ENCODE measurements around the gene UNKL.
"Not testable (repeated sequence)": the region's sequence is repeated elsewhere in the genome, so short reads cannot be mapped to it uniquely, and the experiment has no call there.

The UNKL gene

DNA sequence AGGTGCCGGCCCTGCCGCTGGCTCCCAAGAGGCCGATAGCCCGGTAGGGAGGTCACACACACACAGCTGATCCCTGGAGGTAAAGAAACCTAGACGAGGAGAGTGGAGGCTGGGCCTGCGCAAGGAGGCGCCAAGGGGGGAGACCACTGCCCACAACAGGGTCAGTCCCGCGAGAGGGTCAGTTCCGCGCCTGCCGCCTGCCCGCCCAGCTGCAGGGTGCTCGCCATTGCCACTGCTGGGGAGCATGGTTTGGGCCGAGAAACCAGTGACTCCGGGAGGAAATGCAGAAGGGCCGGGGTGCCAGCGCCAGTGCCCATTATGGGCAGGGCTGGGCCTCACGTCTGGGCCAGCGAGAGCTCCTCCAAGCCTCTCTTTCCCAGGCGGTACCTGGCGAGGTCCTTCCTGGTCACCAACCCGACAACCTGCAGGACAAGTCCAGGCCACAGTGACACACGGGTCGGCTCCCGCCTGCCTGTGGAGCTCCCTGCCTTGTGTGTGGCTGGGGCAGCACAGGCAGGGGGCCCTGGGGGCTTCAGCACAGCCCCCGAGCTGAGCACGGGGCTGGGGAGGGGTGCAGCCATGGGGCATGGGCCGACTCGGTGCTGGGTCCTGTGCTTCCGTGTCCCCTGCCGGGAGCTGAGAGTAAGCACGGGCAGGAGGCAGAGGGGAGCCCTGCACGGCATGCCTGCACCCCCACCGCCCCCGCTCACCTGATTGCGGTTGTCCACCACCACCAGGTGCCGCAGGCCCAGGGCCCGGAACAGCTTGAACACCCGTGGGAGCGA lies 32.0 kb upstream of the UNKL start:
- no peak for DNase-seq (ENCODE audit: low read depth in 2 of 2)

DNA sequence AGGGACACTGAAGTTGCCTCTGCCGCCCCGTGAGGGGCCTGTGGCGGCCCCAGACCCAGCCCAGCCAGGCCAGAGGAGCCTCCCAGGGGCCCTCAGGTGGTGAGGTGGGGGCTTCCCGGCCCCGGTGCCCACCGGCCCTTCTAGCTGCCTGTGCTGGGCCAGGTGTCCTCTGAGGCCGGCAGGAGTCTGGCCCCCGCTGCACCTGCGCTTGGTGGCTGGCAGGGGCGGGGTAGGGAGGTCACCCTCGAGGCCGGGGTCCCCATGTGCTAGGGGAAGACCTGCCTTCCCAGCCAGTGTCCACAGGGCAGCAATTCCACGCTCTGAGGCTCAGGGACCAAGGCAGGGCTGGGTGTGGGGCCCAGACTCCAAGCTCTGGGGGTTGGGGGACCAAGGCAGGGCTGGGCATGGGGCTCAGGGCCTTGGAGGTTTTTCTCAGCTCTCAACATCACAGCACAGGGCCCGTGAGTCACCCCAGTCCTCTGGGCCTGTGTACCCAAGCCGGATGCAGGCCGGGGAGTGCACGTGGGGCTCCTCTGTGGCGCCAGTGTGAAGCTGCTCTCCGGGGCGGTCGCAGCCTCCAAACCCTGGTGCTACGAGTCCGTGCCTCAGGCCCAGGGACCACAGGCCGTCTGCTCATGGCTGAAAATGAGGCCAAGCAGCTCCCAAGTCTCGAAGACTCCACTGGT lies 31.2 kb upstream of the UNKL start:
- no peak for DNase-seq (ENCODE audit: low read depth in 2 of 2)

DNA sequence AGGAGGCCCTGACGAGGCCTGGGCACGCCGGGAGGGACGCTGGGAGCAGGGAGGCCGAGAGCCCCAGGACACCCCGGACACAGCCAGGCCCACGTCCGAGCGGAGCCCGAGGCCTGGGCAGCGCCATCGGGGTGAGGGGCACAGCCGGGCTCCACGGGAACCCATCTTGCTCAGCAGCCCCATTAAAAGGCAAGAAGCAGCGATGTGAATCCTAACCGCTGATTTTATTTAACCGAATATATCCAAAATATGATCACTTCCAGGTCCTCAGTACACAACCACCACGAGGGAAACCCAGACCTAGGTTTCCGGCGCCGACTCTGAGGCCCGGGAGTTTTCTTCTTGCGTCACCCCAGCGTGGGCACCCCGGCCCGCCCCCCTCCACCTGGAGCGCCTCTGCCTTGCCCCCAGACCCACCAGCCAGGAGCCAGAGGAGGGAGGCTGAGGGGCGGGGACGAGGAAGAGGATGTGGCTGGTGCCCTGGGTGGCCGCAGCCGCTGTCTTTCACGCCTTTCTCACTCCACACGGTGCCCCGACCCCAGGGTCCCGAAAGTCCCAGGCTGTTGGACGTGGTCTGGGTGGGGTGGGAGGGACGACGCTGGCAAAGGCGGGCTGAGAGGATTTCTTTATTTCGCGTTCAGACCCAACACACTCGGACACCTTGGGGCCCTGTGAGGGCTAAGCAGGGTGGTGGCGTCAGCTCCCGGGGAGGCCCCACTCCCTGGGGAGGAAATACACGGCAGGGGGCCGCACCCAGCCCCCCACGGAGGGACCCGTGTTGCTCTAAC lies 30.4 kb upstream of the UNKL start:
- DNase-seq (ENCODE audit: low read depth in 2 of 2), result no peak

DNA sequence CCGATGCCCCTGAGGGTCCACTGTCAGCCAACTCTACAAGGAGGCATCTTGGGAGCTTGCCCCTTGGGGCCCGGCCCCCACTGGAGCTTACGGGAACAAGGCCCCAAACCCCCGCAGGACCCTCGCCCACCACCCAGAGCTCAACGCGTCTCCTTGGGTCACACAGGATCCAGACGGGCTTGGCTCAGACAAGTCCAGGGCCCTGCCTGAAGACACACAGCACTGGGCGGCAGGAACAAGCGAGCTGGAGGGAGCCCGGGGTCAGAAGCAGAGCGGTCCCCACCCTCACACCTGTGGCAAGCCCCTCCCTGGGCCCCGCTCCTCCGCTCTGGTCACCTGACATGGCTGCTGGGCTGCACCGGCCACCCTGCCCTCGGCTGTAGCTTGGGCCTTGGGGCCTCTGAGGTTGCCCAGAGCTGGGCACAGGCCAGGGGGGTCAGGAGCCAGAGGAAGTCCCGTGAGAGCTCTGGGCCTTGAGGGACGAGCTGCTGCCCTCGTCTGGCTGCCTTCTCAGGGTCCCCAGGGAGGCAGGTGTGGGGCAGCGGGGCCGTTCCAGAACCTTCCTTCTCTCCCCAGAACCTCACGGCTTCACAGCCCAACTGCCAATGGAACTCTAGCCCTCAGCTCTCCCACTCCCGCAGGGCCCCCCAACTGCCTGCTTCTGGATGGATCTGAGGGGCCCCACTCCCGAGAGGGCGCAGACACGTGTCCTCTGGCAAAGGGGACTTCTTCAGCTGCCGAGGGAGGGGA lies 29.7 kb upstream of the UNKL start, which contains the start of gene CCDC154:
Gene CCDC154, minus strand, starts transcription at position 577 of the 750 bp plus-strand sequence. Its CDS starts 234 bp downstream, at position 343.
- DNase-seq (ENCODE audit: low read depth in 2 of 2), result no peak

DNA sequence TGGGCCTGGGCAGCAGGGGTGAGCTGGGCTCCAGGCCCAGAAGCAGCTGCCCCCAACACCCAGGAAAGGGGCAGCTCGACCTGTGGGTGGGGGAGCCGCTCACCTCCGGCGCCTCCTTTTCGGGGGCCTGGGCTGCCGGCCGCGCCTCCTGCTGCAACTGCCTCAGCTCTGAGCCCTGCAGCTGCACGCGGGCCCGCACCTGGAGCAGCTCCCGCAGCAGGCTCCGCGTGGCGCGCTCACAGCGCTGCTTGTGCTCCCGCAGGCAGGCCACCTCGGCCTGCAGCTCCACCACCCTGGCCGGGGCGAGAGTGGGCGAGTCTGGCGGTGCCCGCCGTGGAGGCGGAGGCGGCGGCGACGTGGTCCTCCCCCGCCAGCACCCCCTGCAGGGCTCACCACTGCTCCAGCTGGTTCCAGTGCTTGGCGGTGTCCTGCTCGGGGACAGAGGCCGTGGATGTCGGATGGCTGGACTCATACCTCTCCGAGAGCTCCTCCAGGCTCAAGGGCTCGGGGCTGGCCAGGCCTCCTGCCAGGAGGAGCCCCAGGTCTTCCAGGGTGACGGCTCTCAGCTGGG lies 29.0 kb upstream of the UNKL start:
- no peak for DNase-seq (ENCODE audit: low read depth in 2 of 2)

DNA sequence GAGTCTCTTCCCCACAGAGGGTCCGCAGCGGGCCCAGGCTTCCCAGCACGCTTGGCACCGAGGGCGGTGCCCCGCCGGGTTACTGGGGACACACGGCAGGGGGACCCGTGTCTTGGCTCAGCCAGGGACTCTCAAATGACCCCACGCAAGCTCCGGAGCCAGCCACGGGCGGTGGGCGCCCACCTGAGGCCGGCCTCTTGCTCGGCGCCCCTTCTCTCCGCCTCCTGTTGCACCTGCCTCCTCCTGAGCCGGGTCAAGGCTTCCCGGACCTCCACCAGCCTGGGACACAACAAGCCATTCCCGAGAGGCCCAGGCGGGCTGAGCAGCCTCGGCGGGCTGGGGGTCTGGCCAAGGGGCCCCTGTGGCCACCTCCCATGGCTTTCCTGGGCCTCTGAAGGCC lies 28.2 kb upstream of the UNKL start:
- DNase-seq (ENCODE audit: low read depth in 2 of 2), result no peak

DNA sequence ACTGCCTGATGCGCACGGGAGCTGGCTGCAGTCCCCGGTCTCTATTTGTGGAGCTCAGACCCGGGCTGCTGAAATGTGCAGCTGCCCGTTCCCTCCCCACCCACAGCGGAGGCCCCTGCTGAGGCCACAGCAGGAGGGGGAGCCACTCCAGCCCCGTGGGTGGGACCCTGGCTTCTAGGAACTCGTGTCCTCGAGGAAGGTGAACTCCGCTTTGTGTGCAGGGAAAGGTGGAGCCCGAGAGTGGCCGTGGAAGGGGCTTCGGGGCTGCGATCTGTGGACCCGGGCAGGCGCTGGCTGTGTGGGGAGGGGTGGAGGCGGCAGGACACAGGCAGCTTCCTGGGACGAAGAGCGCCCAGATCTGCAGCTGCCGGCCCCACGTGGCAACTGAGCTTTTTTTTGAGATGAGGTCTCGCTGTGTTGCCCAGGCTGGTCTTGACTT lies 26.9 kb upstream of the UNKL start:
- no peak for DNase-seq (ENCODE audit: low read depth in 2 of 2)

DNA sequence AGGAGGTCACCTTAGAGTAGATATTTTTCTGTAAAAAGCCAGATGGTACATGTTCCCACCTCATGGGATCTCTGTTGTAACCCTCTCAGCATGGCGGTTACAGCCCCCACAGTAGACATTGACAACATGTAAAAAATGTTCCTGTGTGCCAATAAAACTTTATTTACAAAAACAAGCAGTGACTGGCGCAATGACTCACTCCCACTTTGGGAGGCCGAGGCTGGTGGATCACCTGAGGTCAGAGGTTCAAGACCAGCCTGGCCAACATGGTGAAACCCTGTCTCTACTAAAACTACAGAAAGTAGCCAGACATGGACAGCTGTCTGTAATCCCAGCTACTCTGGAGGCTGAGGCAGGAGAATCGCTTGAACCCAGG lies 25.2 kb upstream of the UNKL start:
- not testable (repeated sequence) for DNase-seq (ENCODE audit: low read depth in 2 of 2)

DNA sequence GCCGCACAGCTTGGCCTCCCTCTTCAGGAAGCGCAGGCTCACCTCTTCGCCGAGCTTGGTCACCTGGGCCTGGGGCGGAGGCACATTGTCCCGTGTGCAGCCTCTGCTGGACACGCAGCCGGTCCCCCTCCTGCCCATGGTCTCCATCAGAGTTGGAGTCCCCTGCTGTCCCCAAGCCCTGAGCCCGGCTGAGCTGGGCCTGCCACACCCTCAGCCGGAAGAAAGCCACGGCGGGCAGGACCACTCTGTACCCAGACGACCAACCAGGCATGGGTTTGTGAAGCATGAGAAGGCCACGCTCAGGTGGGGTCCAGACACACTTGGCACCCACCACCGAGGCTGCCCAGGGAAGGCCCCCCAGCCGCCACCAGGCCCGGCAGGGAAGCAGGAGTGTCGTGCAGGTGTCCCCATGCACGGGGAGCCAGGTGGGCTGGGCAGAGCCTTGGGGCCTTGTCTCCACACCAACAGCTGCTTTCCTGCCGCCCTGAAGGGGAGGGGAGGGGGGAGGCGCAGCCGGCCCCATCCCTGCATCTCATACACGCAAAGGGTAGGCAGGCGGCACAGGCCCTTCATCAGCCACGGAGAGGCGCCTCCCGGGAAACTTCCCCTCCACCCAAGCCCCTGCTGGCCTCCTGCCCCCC lies 24.7 kb upstream of the UNKL start:
- DNase-seq (ENCODE audit: low read depth in 2 of 2), result no peak

DNA sequence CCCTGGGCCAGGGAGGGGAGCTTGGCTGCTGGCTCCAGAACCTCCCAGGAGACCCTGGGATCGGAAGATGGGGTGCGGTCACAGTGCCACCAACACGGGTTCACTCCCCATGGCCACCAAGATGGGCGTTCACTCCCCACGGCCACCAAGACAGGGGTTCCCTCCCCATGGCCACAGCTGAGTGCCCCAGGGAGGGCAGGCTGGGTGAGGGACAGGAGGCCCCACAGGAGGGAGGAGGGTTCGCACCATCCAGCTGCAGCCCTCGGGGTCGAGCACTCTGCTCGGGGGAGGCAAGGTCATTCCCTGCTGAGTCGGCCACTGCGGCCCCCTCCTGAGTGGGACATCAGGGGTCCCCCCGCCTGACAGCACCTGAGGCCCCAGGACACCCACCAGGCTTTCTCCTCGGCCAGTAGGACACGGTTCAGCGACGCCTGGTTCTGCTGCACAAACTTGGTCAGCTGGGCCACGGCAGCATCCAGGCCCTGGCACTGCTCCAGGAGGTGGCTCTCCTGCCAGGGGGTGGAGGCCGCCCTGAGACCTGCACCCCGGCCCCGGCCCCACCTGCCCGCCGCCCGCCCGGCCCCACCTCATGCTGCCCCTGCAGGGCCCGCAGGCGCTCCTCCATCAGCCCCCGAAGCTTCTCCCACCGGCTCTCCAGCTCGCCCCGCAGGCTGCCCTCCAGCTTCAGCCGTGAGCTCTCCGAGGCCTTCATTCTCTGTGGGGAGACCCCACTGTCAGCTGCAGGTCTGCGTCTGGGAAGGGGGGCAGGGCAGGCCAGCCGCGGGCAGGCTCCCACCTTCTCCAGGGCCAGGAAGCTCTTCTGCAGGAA lies 23.9 kb upstream of the UNKL start:
- DNase-seq (ENCODE audit: low read depth in 2 of 2), result no peak

DNA sequence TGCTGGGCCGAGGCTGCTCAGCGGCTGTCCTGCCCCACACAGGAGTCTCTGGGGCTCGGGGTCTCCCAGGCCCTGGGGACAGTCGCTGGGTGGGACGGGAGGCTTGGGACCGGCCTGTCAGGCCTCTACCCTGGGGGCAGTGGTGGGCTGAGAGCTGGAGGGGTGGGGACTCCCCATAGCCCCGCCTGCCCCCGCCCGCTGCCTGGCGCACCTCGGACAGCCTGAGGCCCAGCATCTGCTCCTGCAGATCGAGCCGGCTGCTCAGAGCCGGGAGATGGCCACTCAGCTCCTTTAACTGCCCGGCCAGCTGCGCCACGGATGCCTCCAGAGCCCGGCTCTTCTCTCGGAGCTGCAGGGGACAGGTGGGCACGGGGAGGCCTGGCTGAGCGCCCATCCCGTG lies 23.1 kb upstream of the UNKL start:
- DNase-seq (ENCODE audit: low read depth in 2 of 2), result no peak

DNA sequence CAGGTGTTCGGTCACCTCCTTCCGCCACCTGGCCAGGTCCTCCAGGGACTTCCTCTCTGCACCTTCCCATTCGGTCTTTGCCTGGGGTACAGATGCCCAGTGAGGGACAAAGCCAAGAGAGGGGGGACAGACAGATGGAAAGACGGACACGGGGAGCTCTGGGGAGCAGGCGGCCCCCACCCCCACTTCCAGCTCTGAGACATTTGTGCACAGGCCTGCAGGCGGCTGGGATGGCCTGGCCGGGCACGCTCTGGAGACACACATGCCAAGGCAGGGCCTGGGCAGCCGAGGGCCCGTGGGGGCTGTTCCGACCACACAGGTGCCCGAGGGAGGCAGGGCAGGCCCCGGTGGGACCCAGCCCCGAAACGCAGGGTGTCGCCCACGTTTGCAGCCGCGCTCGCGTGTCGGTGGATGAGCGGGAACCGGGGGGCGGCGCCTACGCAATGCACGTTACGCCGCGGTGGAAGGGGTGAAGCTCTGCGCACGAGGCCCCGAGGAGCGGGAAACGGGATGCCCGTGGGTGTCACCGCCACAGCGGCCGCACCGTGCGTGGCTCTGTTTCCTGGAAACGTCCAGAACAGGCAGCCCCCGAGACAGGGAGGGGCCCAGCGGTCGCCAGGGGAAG lies 22.3 kb upstream of the UNKL start:
- no peak for DNase-seq (ENCODE audit: low read depth in 2 of 2)

DNA sequence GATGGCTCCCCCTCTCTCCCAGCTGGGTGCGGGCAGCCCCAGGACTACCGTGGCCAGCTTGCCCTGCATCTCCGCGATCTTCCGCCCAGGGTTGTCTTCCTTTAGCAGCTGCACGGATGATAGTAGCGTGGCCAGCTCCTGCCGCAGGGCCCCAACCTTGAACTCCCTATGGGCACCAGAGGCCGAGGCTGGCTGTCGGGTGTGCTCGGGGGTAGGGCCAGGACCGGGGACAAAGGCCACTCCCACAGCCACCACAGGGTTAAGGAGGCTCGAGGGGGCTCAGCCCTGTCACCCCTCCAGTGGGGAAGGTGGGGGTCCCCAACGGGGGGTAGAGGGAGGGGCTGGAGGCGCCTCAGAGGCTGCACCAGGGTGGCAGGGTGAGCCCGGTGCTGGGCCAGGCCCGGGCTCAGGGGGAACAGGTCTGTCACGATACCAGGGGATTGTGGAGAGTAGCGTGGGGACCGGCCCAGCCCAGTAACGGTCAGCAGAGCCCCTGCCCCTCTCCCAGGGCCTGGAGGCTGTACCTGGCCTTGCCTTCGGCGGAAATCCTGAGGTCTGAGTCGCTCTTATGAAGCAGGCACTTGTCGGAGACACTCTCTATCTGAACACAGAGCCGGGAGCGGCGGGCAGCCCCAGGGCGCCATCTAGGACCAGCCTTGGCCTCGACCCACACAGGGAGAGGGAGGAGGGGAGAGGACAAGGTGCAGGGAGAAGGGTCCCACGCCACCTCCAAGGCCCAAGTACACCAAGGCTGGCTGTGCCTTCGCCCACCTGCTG lies 21.6 kb upstream of the UNKL start:
- no peak for DNase-seq (ENCODE audit: low read depth in 2 of 2)

DNA sequence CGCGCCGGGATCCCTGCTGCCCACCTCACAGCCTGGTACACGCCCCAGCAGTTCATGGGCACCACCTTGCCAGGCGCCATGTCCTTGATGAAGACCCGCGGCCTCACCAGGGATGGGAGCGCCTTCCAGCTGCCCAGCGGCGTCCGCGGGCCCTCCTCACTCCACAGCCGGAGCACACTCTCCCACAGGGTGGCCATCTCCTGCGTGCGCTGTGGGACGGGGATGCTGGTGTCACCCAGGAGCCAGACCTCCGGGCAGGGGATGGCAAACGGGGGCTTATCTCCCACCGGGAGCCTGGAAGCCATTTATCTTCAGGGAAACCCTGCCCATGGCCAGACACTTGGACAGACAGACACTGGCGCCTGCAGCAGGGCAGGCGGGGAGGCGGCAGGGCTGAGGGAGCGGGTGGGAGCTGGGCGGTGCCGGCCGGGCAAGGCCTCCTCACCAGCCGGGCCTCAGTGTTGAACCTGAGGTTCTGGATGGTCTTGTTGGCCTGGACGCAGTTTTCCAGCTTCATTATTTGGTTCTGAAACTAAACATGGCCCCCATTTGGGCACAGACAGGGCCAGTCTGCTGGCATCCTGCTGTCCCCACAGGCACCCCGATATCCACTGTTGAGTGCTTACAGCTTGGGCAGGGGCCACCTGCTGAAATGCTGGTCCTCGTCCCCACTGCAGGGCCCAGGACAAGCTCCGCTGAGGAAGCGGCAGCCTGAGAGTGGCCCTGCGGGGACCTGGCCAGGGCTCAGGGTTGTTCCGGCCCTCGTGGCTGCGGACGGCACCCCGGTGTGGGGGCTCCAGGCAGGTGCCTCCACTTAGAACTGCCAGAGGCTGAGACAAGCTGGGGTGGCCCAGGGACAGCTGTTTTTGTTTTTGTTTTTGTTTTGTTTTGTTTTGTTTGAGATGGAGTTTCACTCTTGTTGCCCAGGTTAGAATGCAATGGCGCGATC lies 20.4 kb upstream of the UNKL start:
- no peak for DNase-seq (ENCODE audit: low read depth in 2 of 2)

DNA sequence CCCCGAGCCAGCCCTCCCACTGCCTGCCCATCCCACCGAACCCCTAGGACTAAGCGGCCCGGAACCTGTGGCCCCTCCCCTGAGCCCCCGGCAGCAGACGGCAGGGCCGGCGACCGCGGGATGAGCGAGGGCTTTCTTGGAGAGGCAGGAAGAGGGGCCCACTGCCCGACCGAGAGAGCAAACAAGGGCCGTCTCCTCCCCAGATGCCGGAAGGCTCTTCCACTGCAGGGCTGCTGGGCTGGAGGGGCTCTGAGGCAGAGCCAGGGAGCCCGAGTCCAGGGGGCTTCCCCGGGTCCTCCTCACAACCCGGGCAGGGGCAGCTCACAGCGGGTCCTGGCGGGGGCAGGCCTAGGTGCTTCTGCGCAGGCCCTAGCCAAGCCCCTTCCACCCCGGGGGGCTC lies 19.3 kb upstream of the UNKL start:
- no peak for DNase-seq (ENCODE audit: low read depth in 2 of 2)

DNA sequence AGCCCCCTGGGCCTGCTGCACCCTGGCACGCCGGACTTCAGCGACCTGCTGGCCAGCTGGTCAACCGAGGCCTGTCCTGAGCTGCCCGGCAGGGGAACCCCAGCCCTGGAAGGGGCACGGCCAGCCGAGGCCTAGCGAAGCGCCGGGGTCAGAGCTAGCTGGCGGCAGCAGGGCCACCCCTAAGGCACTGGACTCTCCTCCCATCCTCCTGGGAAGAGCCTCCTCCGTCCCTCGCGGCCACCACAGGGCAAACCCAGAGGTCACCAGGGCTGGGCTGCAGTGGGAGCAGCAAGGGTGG lies 18.7 kb upstream of the UNKL start:
- DNase-seq (ENCODE audit: low read depth in 2 of 2), result no peak

DNA sequence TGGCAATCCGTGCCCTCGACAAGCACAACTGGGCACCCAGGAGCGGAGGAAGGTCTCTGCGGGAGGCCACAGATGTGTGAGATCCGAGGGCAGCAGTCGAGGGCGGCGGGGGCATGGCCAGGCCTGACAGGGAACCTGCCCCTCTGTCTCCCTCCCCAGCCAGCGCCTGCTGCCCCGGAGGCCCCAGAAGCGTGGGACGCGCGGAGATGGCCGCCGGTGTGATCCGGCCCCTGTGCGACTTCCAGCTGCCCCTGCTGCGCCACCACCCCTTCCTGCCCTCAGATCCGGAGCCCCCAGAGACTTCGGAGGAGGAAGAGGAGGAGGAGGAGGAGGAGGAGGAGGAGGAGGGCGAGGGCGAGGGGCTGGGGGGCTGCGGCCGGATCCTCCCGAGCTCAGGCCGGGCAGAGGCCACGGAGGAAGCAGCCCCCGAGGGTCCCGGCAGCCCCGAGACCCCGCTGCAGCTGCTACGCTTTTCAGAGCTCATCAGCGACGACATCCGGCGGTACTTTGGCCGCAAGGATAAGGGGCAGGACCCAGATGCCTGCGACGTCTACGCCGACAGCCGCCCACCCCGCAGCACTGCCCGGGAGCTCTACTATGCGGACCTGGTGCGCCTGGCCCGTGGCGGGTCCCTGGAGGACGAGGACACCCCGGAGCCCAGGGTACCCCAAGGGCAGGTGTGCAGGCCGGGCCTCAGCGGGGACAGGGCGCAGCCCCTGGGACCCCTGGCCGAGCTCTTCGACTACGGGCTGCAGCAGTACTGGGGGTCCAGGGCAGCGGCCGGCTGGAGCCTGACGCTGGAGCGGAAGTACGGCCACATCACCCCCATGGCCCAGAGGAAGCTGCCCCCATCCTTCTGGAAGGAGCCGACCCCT lies 18.1 kb upstream of the UNKL start:
- DNase-seq (ENCODE audit: low read depth in 2 of 2), result no peak
